Peyer's patch (tissue), 4 donors: ENCODE measurements around the gene GPR62. TPM values are rescaled to one million over a fixed set of nuclear protein-coding genes. Genes with fewer than 3 reads are reported as not detected.

ENCODE experiments used
- DNase-seq, 3 donors: peaks; one replicate each; pipeline ENCODE4 v3.0.0-alpha.2; 2017 to 2019
- H3K27ac ChIP-seq, 4 donors: fragments of 200-600 bp; sonication (generic); one replicate each; pipeline ENCODE4 v1.5.1; 2016 to 2019
- H3K27me3 ChIP-seq, 2 donors: fragments of 200-600 bp; sonication (generic); one replicate each; pipeline ENCODE4 v1.5.1; 2019
- H3K36me3 ChIP-seq, 3 donors: fragments of 200-600 bp; sonication (generic); one replicate each; pipeline ENCODE4 v1.5.1; 2016 to 2019
- H3K4me1 ChIP-seq, 4 donors: fragments of 200-600 bp; sonication (generic); one replicate each; pipeline ENCODE4 v1.5.1; 2016 to 2019
- H3K4me3 ChIP-seq, 4 donors: fragments of 200-600 bp; sonication (generic); 1 replicate in 3 of 4; 2 replicates in 1 of 4; pipeline ENCODE4 v1.5.1; 2016 to 2019; ENCODE audit warnings: mild to moderate bottlenecking in 1 of 4
- H3K9me3 ChIP-seq, 4 donors: fragments of 200-600 bp; sonication (generic); one replicate each; pipeline ENCODE4 v1.5.1; 2016 to 2019; ENCODE audit warnings: mild to moderate bottlenecking in 1 of 4
- POLR2A ChIP-seq, 2 donors: fragments of 450-650 bp; IDR thresholded peaks; one replicate each; pipeline ENCODE4 v1.5.1; 2017; ENCODE audit warnings: antibody characterized with exemption in 2 of 2, mild to moderate bottlenecking in 2 of 2, moderate library complexity in 2 of 2
- total RNA-seq, 4 donors: library from RNA; depleted of rRNA; stranded (reverse); fragments of >200 nt; gene quantifications; one replicate each; pipeline ENCODE4 v1.1.0, GENCODE V29; 2016
- TF ChIP-seq, protein P1 (sequence below), 6 experiments: fragments of 450-650 bp in 4 of 6; fragments of 200-600 bp in 2 of 6; sonication (generic) in 1 of 6; IDR thresholded peaks; one replicate each; pipeline ENCODE4 v1.5.1; 2017 to 2019; ENCODE audit warnings: antibody characterized with exemption in 6 of 6, mild to moderate bottlenecking in 3 of 6, moderate library complexity in 1 of 6

The GPR62 gene
- total RNA-seq, 4 donors from 2014 or later = not detected

DNA sequence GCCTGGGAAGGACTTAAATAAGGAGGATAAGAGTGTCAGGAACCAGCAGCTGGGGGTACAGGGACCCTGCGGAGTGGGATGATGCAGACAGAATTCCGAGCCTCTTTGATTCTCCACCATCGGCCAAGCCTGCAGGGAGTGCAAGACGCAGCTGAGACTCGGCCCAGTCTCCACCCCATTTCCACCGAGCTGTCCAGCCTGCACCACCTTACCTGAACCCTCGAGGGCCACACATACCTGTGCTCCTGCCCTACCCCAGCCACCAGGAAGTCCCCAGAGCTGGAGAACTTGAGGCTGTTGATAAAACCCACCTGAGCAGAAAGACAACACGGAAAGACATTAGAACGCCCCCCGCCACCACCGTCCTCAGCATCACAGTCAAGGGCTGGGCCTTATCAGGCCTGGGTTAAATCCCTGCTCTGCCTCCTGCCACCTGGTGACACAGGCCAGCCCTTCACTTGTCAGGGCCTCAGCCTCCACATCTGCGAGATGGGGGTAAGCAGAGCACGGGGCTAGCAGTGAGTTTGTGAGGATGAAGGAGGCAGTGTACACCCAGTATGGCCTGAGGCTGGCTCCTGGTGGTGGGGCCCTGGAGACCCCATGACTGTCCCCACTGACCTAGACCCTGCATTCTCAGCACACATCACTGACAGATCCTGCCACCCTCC lies 21.6 kb upstream of the GPR62 start:
- peaks cover 0 to 63% (median 0%) of the 10 kb centered on the region in 3 donors for H3K36me3 ChIP-seq
- no peaks in the 10 kb centered on the region for H3K9me3 ChIP-seq
- no peak overlapping the region for H3K4me3 ChIP-seq
- no peaks in the 10 kb centered on the region for H3K4me1 ChIP-seq
- no peak overlapping the region for H3K27ac ChIP-seq
- H3K27me3 ChIP-seq = no peaks in the 10 kb centered on the region
- no peak for DNase-seq
- no peak for TF ChIP-seq POLR2A (IDR thresholded peaks at IDR 0.05)
- TF ChIP-seq, protein P1, sequence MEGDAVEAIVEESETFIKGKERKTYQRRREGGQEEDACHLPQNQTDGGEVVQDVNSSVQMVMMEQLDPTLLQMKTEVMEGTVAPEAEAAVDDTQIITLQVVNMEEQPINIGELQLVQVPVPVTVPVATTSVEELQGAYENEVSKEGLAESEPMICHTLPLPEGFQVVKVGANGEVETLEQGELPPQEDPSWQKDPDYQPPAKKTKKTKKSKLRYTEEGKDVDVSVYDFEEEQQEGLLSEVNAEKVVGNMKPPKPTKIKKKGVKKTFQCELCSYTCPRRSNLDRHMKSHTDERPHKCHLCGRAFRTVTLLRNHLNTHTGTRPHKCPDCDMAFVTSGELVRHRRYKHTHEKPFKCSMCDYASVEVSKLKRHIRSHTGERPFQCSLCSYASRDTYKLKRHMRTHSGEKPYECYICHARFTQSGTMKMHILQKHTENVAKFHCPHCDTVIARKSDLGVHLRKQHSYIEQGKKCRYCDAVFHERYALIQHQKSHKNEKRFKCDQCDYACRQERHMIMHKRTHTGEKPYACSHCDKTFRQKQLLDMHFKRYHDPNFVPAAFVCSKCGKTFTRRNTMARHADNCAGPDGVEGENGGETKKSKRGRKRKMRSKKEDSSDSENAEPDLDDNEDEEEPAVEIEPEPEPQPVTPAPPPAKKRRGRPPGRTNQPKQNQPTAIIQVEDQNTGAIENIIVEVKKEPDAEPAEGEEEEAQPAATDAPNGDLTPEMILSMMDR (IDR thresholded peaks at IDR 0.05) = no peak

DNA sequence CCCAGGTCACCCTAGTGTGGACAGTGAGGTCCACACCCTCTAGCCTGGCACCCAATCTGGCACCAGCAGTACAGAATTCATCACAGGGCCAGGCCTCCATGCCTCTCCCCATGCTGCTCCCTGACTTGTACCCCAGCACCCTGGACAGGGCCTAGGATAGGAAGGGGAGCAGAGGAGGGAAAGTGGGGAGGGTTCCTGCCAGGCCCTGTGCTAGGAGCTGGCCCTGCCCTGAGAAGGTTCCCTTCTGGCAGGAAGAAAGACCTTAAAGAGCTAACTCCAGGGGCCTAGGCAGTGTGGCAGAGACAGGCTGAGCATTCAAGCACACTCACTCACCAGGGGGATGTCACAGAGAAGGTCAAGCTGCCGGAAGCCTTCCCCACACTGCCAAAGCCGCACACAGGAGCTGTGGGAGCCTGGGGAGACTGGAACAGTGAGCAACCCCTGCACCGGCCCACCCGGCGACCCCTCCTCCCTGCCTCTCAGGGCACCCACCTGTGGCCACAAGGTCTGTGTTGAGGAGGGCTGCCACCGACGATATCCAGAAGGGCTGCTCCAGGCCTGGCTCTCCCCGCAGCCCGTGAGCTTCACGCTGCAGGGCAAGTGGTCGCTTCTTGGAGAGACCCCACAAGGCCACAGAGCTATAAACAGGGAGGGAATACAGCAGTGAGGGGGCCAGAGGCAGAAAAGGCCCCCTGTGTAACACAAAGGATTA lies 20.9 kb upstream of the GPR62 start:
- H3K36me3 ChIP-seq = peaks cover 0 to 65% (median 0%) of the 10 kb centered on the region in 3 donors
- H3K27me3 ChIP-seq = no peaks in the 10 kb centered on the region
- TF ChIP-seq POLR2A (IDR thresholded peaks at IDR 0.05) = no peak
- TF ChIP-seq, protein P1 (IDR thresholded peaks at IDR 0.05) = no peak
- no peaks in the 10 kb centered on the region for H3K9me3 ChIP-seq
- no peaks in the 10 kb centered on the region for H3K4me1 ChIP-seq
- DNase-seq = no peak
- H3K27ac ChIP-seq = no peak overlapping the region
- H3K4me3 ChIP-seq = no peak overlapping the region

DNA sequence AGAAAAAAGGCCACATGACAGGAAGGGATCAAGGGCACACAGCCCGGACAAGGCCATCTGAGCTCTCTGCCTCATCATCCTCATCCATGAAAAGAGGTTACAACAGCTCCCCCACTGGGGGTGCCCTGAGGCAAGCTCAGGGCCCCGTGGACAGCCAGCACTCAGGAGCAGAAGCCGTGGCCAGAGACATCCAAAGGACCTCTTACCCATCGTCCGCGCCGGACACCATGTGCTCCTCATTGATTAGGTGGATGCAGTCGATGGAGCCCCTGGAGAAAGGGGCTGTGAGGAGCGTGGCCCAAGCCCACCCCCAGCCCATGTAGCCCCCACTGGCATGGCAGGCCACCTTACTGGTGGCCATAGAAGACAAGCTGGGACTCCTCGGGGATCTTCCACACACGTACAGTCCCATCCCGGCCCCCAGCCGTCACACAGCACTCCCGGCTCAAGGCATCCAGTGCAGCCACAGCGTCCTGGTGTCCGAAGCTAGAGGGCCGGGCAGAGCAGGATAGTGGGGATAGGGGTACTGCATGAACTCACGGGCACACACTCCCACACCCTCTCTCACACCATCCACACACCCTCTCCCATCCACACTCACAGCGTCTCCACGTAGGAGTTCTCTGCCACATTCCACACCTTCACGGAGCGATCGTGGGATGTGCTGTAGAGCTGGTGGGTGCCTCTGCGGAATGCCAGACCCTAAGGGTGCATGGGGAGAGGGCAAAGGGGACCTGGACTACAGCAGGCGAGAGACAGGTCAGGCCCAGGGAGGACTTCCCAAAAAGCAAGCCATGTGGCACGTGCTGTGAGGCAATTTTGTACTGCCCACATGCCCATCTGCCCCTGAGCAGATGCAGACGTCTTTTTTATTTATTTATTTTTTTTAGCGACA lies 19.9 kb upstream of the GPR62 start:
- H3K4me1 ChIP-seq = peaks cover 0 to 2% (median 0%) of the 10 kb centered on the region in 4 donors
- no peak for DNase-seq
- peaks cover 0 to 65% (median 0%) of the 10 kb centered on the region in 3 donors for H3K36me3 ChIP-seq
- TF ChIP-seq, protein P1 (IDR thresholded peaks at IDR 0.05) = no peak
- TF ChIP-seq POLR2A (IDR thresholded peaks at IDR 0.05) = no peak
- no peak overlapping the region for H3K27ac ChIP-seq
- H3K27me3 ChIP-seq = no peaks in the 10 kb centered on the region
- no peaks in the 10 kb centered on the region for H3K9me3 ChIP-seq
- H3K4me3 ChIP-seq = no peak overlapping the region

DNA sequence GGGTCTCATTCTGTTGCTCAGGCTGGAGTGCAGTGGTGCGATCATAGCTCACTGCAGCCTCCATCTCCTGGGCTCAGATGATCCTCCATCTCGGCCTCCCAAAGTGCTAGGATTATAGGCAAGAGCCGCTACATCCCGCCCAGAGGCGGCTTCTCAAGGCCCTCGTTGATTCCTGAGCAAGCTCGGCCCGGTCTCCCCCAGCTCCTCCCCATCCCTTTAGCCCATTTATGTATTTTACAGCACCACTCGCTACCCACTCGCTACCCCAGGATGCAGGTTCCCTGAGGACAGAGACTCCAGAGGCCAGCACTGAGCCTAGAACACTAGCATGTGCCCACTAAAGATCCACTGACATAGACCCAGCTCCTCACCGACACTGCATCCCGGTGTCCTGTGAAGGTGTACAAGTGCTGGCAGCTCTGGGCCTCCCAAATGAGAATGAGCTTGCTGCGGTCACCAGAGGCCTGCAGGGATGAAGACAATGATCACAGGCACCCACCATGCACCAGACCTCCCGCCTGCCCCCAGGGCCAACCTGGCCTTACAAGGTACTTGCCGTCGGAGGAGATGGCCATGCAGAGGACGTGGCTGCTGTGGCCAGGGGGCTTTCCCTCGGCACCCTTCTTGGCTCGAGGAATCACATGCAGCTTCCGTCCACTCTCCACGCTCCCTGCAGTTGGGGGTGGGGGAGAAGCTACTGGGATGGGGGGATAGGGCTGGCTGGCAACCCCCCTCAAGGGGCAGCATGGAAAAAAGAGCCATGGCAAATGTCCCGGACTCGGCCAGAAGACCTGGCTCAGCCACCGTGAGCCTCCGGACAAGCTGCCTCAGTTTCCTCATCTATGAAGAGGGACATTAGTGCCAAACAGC lies 19.1 kb upstream of the GPR62 start:
- Histone ChIP-seq H3K9me3 (no peaks in the 10 kb centered on the region), H3K4me1 (peaks cover 0 to 11% (median 4%) of the 10 kb centered on the region in 4 donors), H3K27ac (no peak overlapping the region), H3K36me3 (peaks cover 0 to 65% (median 0%) of the 10 kb centered on the region in 3 donors), H3K27me3 (no peaks in the 10 kb centered on the region), H3K4me3 (no peak overlapping the region)
- TF ChIP-seq, protein P1 (IDR thresholded peaks at IDR 0.05) = no peak
- TF ChIP-seq POLR2A (IDR thresholded peaks at IDR 0.05) = no peak
- DNase-seq = peak in 1 of 3 donors; percentile 33

DNA sequence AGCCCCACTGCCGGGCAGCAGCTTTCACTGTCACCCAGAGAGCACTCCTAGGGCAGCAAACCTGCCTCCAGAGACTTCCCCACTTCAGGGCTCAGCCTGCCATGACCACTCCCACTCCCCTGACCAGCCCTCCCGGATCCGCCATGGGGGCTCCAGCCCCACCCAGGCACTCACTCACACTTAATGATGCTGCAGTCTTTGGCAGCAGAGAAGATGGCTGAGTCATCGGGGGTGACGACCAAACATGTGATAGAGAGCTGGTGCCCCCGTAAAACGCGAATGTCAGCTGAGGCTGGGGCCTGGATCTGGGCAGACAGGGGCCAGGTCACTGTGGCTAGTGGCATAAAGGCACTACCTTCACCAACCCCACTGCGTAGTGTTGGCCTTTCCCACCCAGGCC lies 18.2 kb upstream of the GPR62 start:
- Histone ChIP-seq H3K4me1 (peaks cover 0 to 15% (median 7%) of the 10 kb centered on the region in 4 donors), H3K9me3 (no peaks in the 10 kb centered on the region), H3K27ac (no peak overlapping the region), H3K4me3 (no peak overlapping the region), H3K36me3 (peaks cover 0 to 65% (median 0%) of the 10 kb centered on the region in 3 donors), H3K27me3 (no peaks in the 10 kb centered on the region)
- no peak for TF ChIP-seq POLR2A (IDR thresholded peaks at IDR 0.05)
- TF ChIP-seq, protein P1 (IDR thresholded peaks at IDR 0.05) = no peak
- DNase-seq = peak in 1 of 3 donors; percentile 21
